Lung (tissue), 12 donors: ENCODE data around the gene MSLN. TPM values are rescaled to one million over a fixed set of nuclear protein-coding genes. Genes with fewer than 3 reads are reported as not detected.

ENCODE experiments used
- ATAC-seq: fragments of 200-7000 bp; cut with Tn5 transposase; one replicate; pipeline ENCODE4 v1.9.1; 2020; ENCODE audit warnings: moderate number of reproducible peaks; ENCODE audit not compliant: insufficient read depth, low FRiP score
- DNase-seq, 3 donors: peaks; one replicate each; pipeline ENCODE4 v3.0.0-alpha.2; 2013 to 2017
- H3K27ac ChIP-seq, 2 donors: one replicate each; pipeline ENCODE4 v1.5.1; 2013; ENCODE audit warnings: mild to moderate bottlenecking in 2 of 2, moderate library complexity in 2 of 2, control low read depth in 1 of 2, inconsistent platforms in 1 of 2, low read depth in 1 of 2, low read length in 1 of 2
- H3K27me3 ChIP-seq, 3 donors: one replicate each; pipeline ENCODE4 v1.5.1; 2013; ENCODE audit warnings: low read length in 2 of 3; ENCODE audit not compliant: control insufficient read depth in 3 of 3, insufficient read depth in 3 of 3
- H3K36me3 ChIP-seq, 4 donors: one replicate each; pipeline ENCODE4 v1.5.1; 2013; ENCODE audit warnings: low read length in 4 of 4, mild to moderate bottlenecking in 1 of 4, moderate library complexity in 1 of 4; ENCODE audit not compliant: control insufficient read depth in 4 of 4, insufficient read depth in 4 of 4
- H3K4me1 ChIP-seq, 5 donors: one replicate each; pipeline ENCODE4 v1.5.1; 2013; ENCODE audit warnings: low read length in 5 of 5, mild to moderate bottlenecking in 2 of 5, moderate library complexity in 1 of 5; ENCODE audit not compliant: control insufficient read depth in 5 of 5, insufficient read depth in 5 of 5
- H3K4me3 ChIP-seq: one replicate; pipeline ENCODE4 v1.5.1; 2013; ENCODE audit warnings: mild to moderate bottlenecking, control low read depth, moderate library complexity
- H3K9ac ChIP-seq, 2 donors: one replicate each; pipeline ENCODE4 v1.5.1; 2013; ENCODE audit warnings: low read length in 2 of 2, control low read depth in 1 of 2; ENCODE audit not compliant: insufficient read depth in 1 of 2
- H3K9me3 ChIP-seq, 4 donors: one replicate each; pipeline ENCODE4 v1.5.1; 2013; ENCODE audit warnings: low read length in 3 of 4, mild to moderate bottlenecking in 1 of 4, moderate library complexity in 1 of 4; ENCODE audit not compliant: control insufficient read depth in 4 of 4, insufficient read depth in 3 of 4
- CTCF ChIP-seq: IDR thresholded peaks from 2 replicates; pipeline ENCODE4 v1.5.1; 2012; ENCODE audit warnings: mild to moderate bottlenecking; ENCODE audit errors: control extremely low read depth, extremely low read depth
- WGBS, 2 donors: extraction: QIAGEN DNeasy Blood & Tissue Kit; methylation state at CpG; one replicate each; pipeline ENCODE4 v1.1.7; 2013; 5-methylcytosine and 5-hydroxymethylcytosine counted together
- polyA plus RNA-seq, 2 donors: library from polyadenylated mRNA; stranded (reverse); fragments of 200-250 nt; gene quantifications; one replicate each; pipeline ENCODE4 v1.2.1, GENCODE V29; 2013
- total RNA-seq, 2 donors: library from RNA; depleted of rRNA in 1 of 2; stranded (reverse); fragments of >200 nt in 1 of 2; gene quantifications; one replicate each; pipeline ENCODE4 v1.2.1, GENCODE V29; 2014 to 2021
- donor health status: control.
- donor health status: control.
- donor health status: Bipolar disorder and iron deficiency.
- donor health status: healthy.
- donor health status: DM: yes; HTN: yes; CAD: no.

The MSLN gene
- total and polyA plus RNA-seq, 4 donors, result 98.8 to 155 (median 120) TPM

GRCh38 chr16:734208-734980 is 26.1 kb upstream of the MSLN start:
- whole genome bisulfite sequencing, 2 donors, result 93 to 95% methylated on average over 49 of the region's 49 CpGs
- H3K27me3 ChIP-seq, result no peaks in the 10 kb centered on the region
- H3K9ac ChIP-seq, result no peak overlapping the region
- no peak for TF ChIP-seq CTCF
- H3K4me1 ChIP-seq, result no peaks in the 10 kb centered on the region
- H3K36me3 ChIP-seq, result peaks cover 5 to 58% (median 14%) of the 10 kb centered on the region in 4 donors
- DNase-seq (no peak), ATAC-seq (no peak)
- H3K27ac ChIP-seq, result no peak overlapping the region
- H3K9me3 ChIP-seq, result no peaks in the 10 kb centered on the region
- no peak overlapping the region for H3K4me3 ChIP-seq

DNA sequence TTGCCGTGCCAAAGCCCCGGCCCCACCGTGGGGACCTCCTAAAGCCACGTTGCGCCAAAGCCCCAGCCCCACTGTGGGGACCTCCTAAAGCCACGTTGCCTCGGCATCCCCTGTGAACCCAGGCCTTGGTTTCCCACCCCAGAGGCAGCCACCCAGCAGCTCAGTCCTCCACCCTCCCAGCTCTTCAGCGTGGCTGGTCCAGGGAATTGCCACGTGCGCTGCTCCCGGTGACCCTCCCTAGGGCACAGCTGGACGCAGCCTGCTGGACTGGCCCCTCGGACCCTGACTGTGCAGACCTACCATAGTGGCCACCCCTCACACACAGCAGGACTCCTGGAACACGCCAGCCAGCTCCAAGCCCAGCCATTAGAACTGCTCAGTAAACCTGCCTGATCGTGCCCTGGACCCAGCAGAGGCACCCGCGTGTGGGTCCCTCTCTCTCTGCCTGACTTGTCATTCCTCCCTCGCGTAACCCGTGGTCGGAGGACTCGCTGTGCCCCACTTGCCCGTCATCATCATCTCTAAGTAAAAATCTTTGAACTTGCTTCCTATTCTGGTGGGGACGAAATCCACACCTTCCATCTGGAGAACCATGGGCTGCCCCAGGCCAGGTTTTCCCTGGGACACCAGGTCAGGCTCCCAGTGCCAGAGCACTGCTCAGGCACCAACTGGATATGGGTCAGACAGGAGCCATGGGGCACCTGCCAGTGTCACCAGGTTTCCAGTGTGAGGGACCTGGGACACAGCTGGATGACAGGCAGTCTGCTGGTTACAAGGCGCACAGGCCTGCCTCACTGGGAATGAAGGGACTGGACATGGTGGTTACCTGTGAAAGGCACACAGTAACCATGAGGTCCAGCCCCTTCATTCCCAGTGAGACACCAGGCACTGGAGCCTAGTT is 25.3 kb upstream of the MSLN start:
- DNase-seq, result no peak
- Histone ChIP-seq H3K9ac (no peak overlapping the region), H3K9me3 (no peaks in the 10 kb centered on the region), H3K36me3 (peaks cover 5 to 58% (median 14%) of the 10 kb centered on the region in 4 donors), H3K27me3 (no peaks in the 10 kb centered on the region), H3K4me1 (peaks cover 0 to 8% (median 5%) of the 10 kb centered on the region in 5 donors), H3K27ac (no peak overlapping the region), H3K4me3 (no peak overlapping the region)
- no peak for TF ChIP-seq CTCF
- no peak for ATAC-seq
- 95% methylated on average over 25 of the region's 25 CpGs for WGBS, 2 donors

GRCh38 chr16:735982-736453 is 24.5 kb upstream of the MSLN start:
- no peak for TF ChIP-seq CTCF
- Histone ChIP-seq H3K36me3 (peaks cover 5 to 53% (median 14%) of the 10 kb centered on the region in 4 donors), H3K27ac (no peak overlapping the region), H3K4me3 (no peak overlapping the region), H3K27me3 (no peaks in the 10 kb centered on the region), H3K9me3 (no peaks in the 10 kb centered on the region), H3K9ac (no peak overlapping the region), H3K4me1 (peaks cover 0 to 9% (median 5%) of the 10 kb centered on the region in 5 donors)
- ATAC-seq (no peak), DNase-seq (no peak)
- WGBS, 2 donors, result 91 to 94% methylated on average over 13 of the region's 13 CpGs
